Brain pericyte (primary cell): Measurements from ENCODE around the gene TMEM40.
"Not testable (repeated sequence)": the region's sequence is repeated elsewhere in the genome, so short reads cannot be mapped to it uniquely, and the experiment has no call there.

Experiments used
- DNase-seq: peaks from one replicate; pipeline ENCODE4 v3.0.0-alpha.2; 2012; ENCODE audit warnings: low read depth, low spot score

The TMEM40 gene

GRCh38 chr3:12719984-12720898, 38.8 kb downstream of the TMEM40 start:
- DNase-seq, result peak; percentile 52

- no peak for DNase-seq
These were observed 39.5 kb downstream of the TMEM40 start for GRCh38 chr3:12719541-12719940.

DNA sequence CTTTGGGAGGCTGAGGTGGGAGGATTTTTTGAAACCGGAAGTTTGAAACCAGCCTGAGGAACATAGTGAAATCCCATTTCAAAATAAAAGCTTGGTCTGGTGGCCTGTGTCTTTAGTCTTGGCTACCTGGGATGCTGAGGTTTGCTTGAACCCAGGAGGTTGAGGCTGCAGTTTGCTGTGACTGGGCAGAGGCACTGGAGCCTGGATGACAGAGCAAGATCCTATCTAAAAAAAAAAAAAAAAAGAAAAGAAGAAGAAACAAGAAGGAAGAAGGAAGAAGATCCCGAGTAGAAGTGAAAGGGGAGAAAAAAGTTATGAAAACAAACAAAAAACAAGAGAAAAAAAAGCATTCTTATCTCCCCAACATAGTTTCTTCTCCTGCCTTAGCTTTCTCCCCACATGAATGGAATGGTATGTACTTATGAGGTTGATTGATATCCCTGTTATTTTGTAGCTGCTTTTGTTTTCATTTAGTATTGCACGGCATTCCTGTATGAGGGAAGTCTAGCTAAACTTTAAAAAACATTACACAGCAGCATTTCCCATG, 42.4 kb downstream of the TMEM40 start:
- no peak for DNase-seq

DNA sequence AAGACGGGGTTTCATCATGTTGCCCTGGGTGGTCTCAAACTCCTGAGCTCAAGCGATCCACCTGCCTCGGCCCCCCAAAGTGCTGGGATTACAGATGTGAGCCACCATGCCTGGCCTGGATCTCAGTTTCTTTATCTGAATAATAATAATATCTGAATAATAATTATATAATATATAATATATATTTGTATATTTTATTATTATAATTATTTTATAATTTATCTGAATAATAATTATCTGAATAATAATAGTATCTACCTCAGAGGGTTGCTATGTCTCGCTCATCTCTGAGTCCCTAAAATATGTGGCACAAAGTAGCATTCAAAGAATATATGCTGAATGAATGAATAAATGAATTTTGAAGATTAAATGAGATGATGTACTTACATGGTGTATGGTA, 44.8 kb downstream of the TMEM40 start:
- no peak for DNase-seq

- DNase-seq, result no peak
These were observed 49.0 kb downstream of the TMEM40 start for GRCh38 chr3:12710062-12710461.

GRCh38 chr3:12709334-12709733, 49.7 kb downstream of the TMEM40 start:
- no peak for DNase-seq

- no peak for DNase-seq
These were observed 50.4 kb downstream of the TMEM40 start for GRCh38 chr3:12708584-12709192.

DNA sequence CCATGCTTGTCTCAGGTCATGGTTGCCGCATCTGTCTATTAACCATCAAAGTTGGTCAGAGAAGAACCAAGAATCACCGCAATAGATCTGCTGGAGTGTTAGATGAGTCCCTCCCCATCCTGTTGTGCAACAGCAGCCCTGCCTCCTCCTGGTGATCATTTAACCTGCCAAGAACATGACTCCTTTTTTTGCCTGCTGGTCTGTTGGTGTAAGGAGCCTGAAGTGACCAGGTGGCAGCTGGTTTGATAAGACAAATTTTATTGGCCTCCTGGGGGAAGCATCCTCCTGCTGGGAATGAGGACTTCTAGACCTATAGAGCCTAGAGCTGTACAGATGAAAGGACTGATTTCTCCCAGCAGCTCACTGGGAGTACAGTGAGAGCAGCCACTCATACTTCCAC, 51.6 kb downstream of the TMEM40 start:
- DNase-seq, result no peak

DNA sequence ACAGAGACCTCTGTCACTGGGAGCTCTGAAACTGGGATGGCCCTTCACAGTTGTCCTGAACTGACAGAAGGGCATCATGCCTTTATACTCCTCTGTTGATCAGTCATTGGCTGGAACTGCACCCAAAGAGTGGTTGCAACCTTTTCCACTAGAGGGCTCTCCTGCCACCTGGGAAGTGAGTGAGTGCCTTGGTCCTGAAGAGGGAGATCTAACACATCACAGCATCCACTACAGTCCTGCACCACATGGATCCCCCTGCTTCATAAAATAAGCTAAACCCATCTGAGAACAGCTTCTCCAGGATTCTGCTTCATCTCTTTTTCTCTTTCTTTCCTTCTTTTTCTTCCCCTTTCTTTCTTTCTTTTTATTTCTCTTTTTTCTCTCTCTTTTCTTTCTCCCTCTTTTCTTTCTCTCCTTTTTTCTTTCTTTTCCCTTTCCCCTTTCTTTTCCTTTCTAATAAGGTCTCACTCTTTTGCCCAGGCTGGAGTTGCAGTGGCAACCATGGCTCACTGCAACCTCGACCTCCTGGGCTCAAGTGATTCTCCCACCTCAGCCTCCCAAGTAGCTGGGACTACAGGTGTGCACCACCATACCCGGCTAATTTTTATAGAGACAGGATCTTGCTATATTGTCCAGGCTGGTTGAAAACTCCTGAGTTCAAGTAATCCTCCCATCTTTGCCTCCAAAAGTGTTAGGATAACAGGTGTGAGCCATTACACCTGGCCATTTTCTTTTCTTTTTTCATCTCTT, 52.4 kb downstream of the TMEM40 start:
- DNase-seq, result peak; percentile 24

DNA sequence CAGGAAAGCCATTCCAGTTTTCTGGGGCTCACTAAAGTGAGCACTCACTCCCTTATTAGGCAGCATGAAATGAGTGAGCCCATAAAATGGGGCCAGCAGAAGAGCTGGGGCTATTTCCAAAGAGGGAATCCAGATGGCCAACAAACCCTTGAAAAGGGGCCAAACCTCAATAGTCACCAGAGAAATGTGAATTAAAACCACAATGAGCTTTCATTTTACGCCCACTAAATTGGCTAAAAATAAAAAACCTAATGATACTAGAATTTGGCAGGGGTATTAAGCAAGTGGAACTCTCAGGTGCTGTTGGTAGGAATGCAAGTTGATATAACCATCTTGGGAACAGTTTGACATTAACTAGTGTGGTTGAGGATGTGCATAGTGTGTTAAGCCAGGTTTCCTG, 53.1 kb downstream of the TMEM40 start:
- DNase-seq, result no peak

- no peak for DNase-seq
These were observed 53.6 kb downstream of the TMEM40 start for GRCh38 chr3:12705374-12705926.

GRCh38 chr3:12702501-12702900, 56.6 kb downstream of the TMEM40 start:
- DNase-seq, result no peak

DNA sequence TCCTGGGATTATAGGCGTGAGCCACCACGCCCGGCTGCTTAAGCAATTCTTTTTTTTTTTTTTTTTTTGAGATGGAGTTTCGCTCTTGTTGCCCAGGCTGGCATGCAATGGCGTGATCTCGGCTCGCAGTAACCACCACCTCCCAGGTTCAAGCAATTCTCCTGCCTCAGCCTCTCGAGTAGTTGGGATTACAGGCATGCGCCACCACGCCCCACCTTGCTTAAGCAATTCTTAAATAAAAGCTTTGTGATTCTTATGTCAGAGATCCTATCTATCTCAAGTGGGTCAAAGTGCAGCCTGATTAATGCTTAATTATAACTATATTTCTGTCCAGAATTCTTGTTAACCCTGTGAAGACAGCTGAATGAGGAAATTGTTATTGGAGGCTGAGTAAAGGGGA, 57.5 kb downstream of the TMEM40 start:
- not testable (repeated sequence) for DNase-seq

GRCh38 chr3:12700800-12701199, 58.3 kb downstream of the TMEM40 start:
- DNase-seq, result no peak

GRCh38 chr3:12695916-12696315, 63.1 kb downstream of the TMEM40 start:
- DNase-seq, result no peak

DNA sequence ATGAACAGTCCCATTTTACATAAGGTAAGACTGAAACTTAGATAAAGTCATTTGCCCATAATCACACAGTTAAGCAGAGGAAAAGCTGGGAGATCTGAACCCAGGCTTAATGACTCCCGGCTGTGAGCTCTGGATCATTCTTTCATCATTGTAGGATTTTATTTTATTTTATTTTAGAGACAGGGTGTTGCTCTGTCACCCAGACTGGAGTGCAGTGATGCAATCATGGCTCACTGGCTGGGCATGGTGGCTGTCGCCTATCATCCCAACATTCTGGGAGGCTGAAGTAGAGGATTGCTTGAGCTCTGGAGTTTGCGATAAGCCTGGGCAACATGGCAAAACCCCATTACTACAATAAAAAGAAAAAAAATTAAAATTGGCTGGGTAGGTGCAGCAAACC, 63.9 kb downstream of the TMEM40 start:
- no peak for DNase-seq

DNA sequence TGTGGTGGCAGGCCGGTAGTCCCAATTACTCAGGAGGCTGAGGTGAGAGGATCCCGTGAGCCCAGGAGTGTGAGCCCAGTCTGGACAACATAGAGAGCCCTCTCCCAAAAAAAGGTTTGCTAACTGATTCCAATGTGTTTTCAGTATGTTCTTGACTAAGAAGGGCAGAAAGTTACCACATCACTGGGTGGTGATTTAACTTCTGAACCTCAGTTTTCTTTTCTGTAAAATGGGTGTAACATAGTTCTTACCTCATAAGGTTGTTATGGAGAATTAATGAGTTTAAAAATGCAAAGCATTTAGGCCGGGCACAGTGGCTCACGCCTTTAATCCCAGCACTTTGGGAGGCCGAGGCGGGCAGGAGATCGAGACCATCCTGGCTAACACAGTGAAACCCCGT, 66.6 kb downstream of the TMEM40 start:
- DNase-seq, result no peak

GRCh38 chr3:12689997-12690711, 68.9 kb downstream of the TMEM40 start:
- no peak for DNase-seq

DNA sequence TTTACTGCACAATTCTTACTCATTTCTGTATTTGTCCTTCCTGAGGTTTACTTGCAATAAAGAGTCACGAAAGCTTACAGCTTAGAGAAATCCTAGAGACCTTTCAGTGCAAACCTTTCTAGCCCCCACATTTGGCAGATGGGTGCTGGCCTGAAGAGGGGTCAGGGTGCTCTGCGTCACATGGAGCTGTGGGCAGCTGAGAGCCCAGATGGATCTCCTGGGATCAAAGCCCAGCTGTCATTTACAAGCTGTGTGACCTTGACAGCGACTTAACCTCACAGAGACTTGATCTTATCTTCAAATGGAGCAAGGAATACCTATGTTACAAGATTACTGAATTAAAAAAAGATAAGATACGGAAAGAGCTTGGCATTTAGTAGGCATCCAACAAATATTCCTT, 71.1 kb downstream of the TMEM40 start:
- DNase-seq, result no peak

DNA sequence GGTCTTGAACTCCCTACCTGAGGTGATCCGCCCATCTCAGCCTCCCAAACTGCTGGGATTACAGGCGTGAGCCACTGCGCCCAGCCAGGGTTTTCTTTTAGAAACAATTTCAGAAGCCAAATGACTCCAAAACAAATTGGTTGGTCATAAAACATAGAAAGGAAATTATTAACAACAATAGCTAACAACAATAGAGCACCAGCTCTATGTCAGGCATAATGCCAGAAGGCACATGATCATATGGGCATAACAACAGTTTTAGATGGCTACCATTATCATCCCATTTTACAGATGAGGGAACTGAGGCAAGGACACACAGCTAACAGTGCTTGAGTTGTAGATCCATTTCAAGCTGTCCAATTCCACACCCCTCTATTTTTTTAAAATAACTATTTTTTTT, 73.0 kb downstream of the TMEM40 start:
- no peak for DNase-seq
